ENCODE measurements around the gene SRM.

DNA sequence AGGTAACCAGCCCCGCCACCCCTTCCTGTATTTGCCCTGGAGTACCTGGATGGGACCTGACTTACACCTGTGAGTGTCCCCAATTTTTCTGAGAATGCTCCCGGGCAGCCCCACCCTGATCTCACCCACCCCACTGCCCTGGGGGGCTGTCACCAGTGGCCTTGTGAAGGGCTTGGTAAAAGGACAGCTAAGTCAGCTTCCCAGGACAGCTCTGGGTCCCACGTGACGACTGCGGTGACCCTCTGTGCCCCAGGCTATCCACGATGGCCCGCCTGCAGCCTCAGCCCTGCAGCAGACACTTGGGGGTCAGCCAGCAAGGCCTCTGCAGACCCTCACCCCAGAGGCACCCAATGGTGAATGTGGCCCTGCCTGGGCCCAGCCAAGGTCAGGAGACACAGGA lies 5.6 kb downstream of the SRM start:
- TF ChIP-seq EZH2 (IDR thresholded peaks at IDR 0.05; ENCODE audit: insufficient read depth, poor library complexity, severe bottlenecking): no peak
- no peak for TF ChIP-seq EZH2phosphoT487 (IDR thresholded peaks at IDR 0.05; ENCODE audit: insufficient read depth, low read depth)

Data from GM23248 (cell line).